ENCODE results near the gene TH. TPM values are rescaled to one million over a fixed set of nuclear protein-coding genes. Genes with fewer than 3 reads are reported as not detected.

The TH gene
- total RNA-seq, 2 donors from 2014 or later: not detected

- TF ChIP-seq CTCF (conservative IDR thresholded peaks at IDR 0.05): no peak
- Mint-ChIP-seq H3K4me1 (peaks cover 3% of the 10 kb centered on the region), H3K36me3 (ENCODE audit: low read depth) (no peaks in the 10 kb centered on the region), H3K27ac (no peak overlapping the region), H3K9me3 (no peaks in the 10 kb centered on the region), H3K4me3 (no peak overlapping the region), H3K27me3 (ENCODE audit: insufficient read depth) (peaks cover 87% of the 10 kb centered on the region)
- WGBS, 2 experiments (ENCODE audit: insufficient coverage in 1 of 2, insufficient read length in 1 of 2): 26 to 28% methylated on average over 5 of the region's 5 CpGs
- Histone ChIP-seq H3K4me3 (ENCODE audit: low read length) (no peak overlapping the region), H3K27ac (ENCODE audit: low read depth, low read length) (no peak overlapping the region), H3K4me1 (ENCODE audit: control insufficient read depth, insufficient read depth, low read length) (no peaks in the 10 kb centered on the region), H3K27me3 (ENCODE audit: control insufficient read depth, insufficient read depth, low read length, poor library complexity, severe bottlenecking) (peaks cover 93% of the 10 kb centered on the region), H3K9ac (ENCODE audit: extremely low read depth, low read length, poor library complexity, severe bottlenecking) (no peak overlapping the region), H3K36me3 (ENCODE audit: control insufficient read depth, insufficient read depth, low read length) (no peaks in the 10 kb centered on the region), H3K9me3 (ENCODE audit: control insufficient read depth, low read length) (no peaks in the 10 kb centered on the region)
- DNase-seq: no peak
Measured at GRCh38 chr11:2142300-2142759, 29.3 kb downstream of the TH start.

- H3K9me3 Mint-ChIP-seq: no peaks in the 10 kb centered on the region
- H3K27ac ChIP-seq (ENCODE audit: low read depth, low read length): no peak overlapping the region
- H3K9ac ChIP-seq (ENCODE audit: extremely low read depth, low read length, poor library complexity, severe bottlenecking): no peak overlapping the region
- peaks cover 87% of the 10 kb centered on the region for H3K27me3 Mint-ChIP-seq (ENCODE audit: insufficient read depth)
- H3K4me3 ChIP-seq (ENCODE audit: low read length): no peak overlapping the region
- 3% methylated on average over 68 to 102 of the region's 102 CpGs for WGBS, 2 experiments (ENCODE audit: insufficient coverage in 1 of 2, insufficient read length in 1 of 2)
- H3K4me1 Mint-ChIP-seq: peaks cover 3% of the 10 kb centered on the region
- no peaks in the 10 kb centered on the region for H3K4me1 ChIP-seq (ENCODE audit: control insufficient read depth, insufficient read depth, low read length)
- H3K36me3 Mint-ChIP-seq (ENCODE audit: low read depth): no peaks in the 10 kb centered on the region
- no peak overlapping the region for H3K4me3 Mint-ChIP-seq
- peak; percentile 73 for DNase-seq
- H3K9me3 ChIP-seq (ENCODE audit: control insufficient read depth, low read length): no peaks in the 10 kb centered on the region
- H3K27ac Mint-ChIP-seq: no peak overlapping the region
- peaks cover 93% of the 10 kb centered on the region for H3K27me3 ChIP-seq (ENCODE audit: control insufficient read depth, insufficient read depth, low read length, poor library complexity, severe bottlenecking)
- no peak for TF ChIP-seq CTCF (conservative IDR thresholded peaks at IDR 0.05)
- H3K36me3 ChIP-seq (ENCODE audit: control insufficient read depth, insufficient read depth, low read length): no peaks in the 10 kb centered on the region
Measured at GRCh38 chr11:2140411-2141400, 30.9 kb downstream of the TH start.

GRCh38 chr11:2139621-2140337 lies 31.8 kb downstream of the TH start:
- H3K9ac ChIP-seq (ENCODE audit: extremely low read depth, low read length, poor library complexity, severe bottlenecking): no peak overlapping the region

More at GRCh38 chr11:2139621-2140337, 31.8 kb downstream of the TH start:
- Histone ChIP-seq H3K9me3 (ENCODE audit: control insufficient read depth, low read length) (no peaks in the 10 kb centered on the region), H3K4me1 (ENCODE audit: control insufficient read depth, insufficient read depth, low read length) (no peaks in the 10 kb centered on the region), H3K36me3 (ENCODE audit: control insufficient read depth, insufficient read depth, low read length) (no peaks in the 10 kb centered on the region), H3K4me3 (ENCODE audit: low read length) (no peak overlapping the region), H3K27ac (ENCODE audit: low read depth, low read length) (no peak overlapping the region), H3K27me3 (ENCODE audit: control insufficient read depth, insufficient read depth, low read length, poor library complexity, severe bottlenecking) (peaks cover 93% of the 10 kb centered on the region)
- H3K4me1 Mint-ChIP-seq: peaks cover 3% of the 10 kb centered on the region
- peak; percentile 73 for DNase-seq
- no peak for TF ChIP-seq CTCF (conservative IDR thresholded peaks at IDR 0.05)
- 2 to 4% methylated on average over 23 to 57 of the region's 57 CpGs for WGBS, 2 experiments (ENCODE audit: insufficient coverage in 1 of 2, insufficient read length in 1 of 2)
- no peak overlapping the region for H3K4me3 Mint-ChIP-seq
- no peaks in the 10 kb centered on the region for H3K36me3 Mint-ChIP-seq (ENCODE audit: low read depth)
- peaks cover 87% of the 10 kb centered on the region for H3K27me3 Mint-ChIP-seq (ENCODE audit: insufficient read depth)
- H3K27ac Mint-ChIP-seq: no peak overlapping the region
- no peaks in the 10 kb centered on the region for H3K9me3 Mint-ChIP-seq
